ENCODE data around the gene THSD8.
"Not testable (repeated sequence)": the region's sequence is repeated elsewhere in the genome, so short reads cannot be mapped to it uniquely, and the experiment has no call there.

Gene THSD8

GRCh38 chr19:12793290-12794195 lies 8.3 kb upstream of the THSD8 start:
- DNase-seq: peak; percentile 87

GRCh38 chr19:12794196-12794941 lies 7.5 kb upstream of the THSD8 start:
- DNase-seq: no peak

GRCh38 chr19:12794971-12795381 lies 6.9 kb upstream of the THSD8 start:
- DNase-seq: no peak

- DNase-seq: peak; percentile 68
These were observed 5.5 kb upstream of the THSD8 start for GRCh38 chr19:12796146-12797071.

GRCh38 chr19:12797141-12797587 lies 4.7 kb upstream of the THSD8 start:
- DNase-seq: no peak

GRCh38 chr19:12797607-12798006 lies 4.3 kb upstream of the THSD8 start:
- not testable (repeated sequence) for DNase-seq

GRCh38 chr19:12799742-12800465 lies 2.0 kb upstream of the THSD8 start:
- DNase-seq: no peak

- no peak for DNase-seq
These were observed 1.5 kb upstream of the THSD8 start for GRCh38 chr19:12800466-12800770.

GRCh38 chr19:12800923-12801465 lies 875 bp upstream of the THSD8 start:
- no peak for DNase-seq

- peak; percentile 56 for DNase-seq
These were observed 618 bp downstream of the THSD8 start for GRCh38 chr19:12802267-12803106.

GRCh38 chr19:12804051-12804450 lies 2.2 kb downstream of the THSD8 start:
- no peak for DNase-seq

- DNase-seq: peak; percentile 88
These were observed 4.6 kb downstream of the THSD8 start, which contains the start of gene RNASEH2A for GRCh38 chr19:12806242-12807081. Gene RNASEH2A, plus strand, starts transcription at chr19:12806584. Its CDS starts 90 bp downstream, at chr19:12806674.

- DNase-seq: no peak
These were observed 13.2 kb downstream of the THSD8 start for GRCh38 chr19:12815088-12815487.

GRCh38 chr19:12817188-12817587 lies 15.3 kb downstream of the THSD8 start:
- not testable (repeated sequence) for DNase-seq

GRCh38 chr19:12817810-12818209 lies 15.9 kb downstream of the THSD8 start:
- DNase-seq: not testable (repeated sequence)

- DNase-seq: no peak
These were observed 19.9 kb downstream of the THSD8 start for GRCh38 chr19:12821761-12822160.

GRCh38 chr19:12825254-12826131 lies 23.6 kb downstream of the THSD8 start:
- DNase-seq: peak; percentile 14

GRCh38 chr19:12828494-12828893 lies 26.6 kb downstream of the THSD8 start:
- peak; percentile 76 for DNase-seq

GRCh38 chr19:12833418-12833737 lies 31.5 kb downstream of the THSD8 start:
- no peak for DNase-seq

Data from NCI-H1092 (cell line).